Loucy (cell line): ENCODE measurements around the gene SLC9A4.

Experiments
- H2AFZ ChIP-seq: fragments of 200-600 bp; sonication (generic); 2 replicates; pipeline ENCODE4 v1.6.0; 2016; ENCODE audit warnings: antibody characterized with exemption, mild to moderate bottlenecking, low read length, moderate library complexity
- H3F3A ChIP-seq: fragments of 200-600 bp; 2 replicates; pipeline ENCODE4 v1.6.0; 2016; ENCODE audit warnings: antibody characterized with exemption, low read depth, mild to moderate bottlenecking
- H3K27me3 ChIP-seq: fragments of 200-600 bp; sonication (generic); 2 replicates; pipeline ENCODE4 v1.6.1; 2014; ENCODE audit warnings: low read length, mild to moderate bottlenecking; ENCODE audit not compliant: insufficient read depth, poor library complexity, severe bottlenecking
- H3K36me3 ChIP-seq: fragments of 200-600 bp; sonication (generic); 2 replicates; pipeline ENCODE4 v1.6.1; 2016; ENCODE audit warnings: low read length; ENCODE audit not compliant: insufficient read depth
- H3K4me1 ChIP-seq: fragments of 200-600 bp; sonication (generic); 2 replicates; pipeline ENCODE4 v1.5.1; 2014; ENCODE audit warnings: low read length, mild to moderate bottlenecking; ENCODE audit not compliant: insufficient read depth, poor library complexity, severe bottlenecking
- H3K4me2 ChIP-seq: fragments of 200-600 bp; sonication (generic); 2 replicates; pipeline ENCODE4 v1.6.0; 2014; ENCODE audit warnings: antibody characterized with exemption, low read length, low read depth, mild to moderate bottlenecking; ENCODE audit not compliant: poor library complexity, severe bottlenecking
- H3K4me3 ChIP-seq: fragments of 200-600 bp; sonication (generic); 2 replicates; pipeline ENCODE4 v1.5.1; 2014; ENCODE audit warnings: low read length, mild to moderate bottlenecking, mixed read lengths; ENCODE audit not compliant: poor library complexity, severe bottlenecking
- H3K79me2 ChIP-seq: fragments of 200-600 bp; sonication (generic); 2 replicates; pipeline ENCODE4 v1.6.1; 2014; ENCODE audit warnings: low read length; ENCODE audit not compliant: insufficient read depth
- H3K9ac ChIP-seq: fragments of 200-600 bp; sonication (generic); 2 replicates; pipeline ENCODE4 v1.6.0; 2014; ENCODE audit warnings: mild to moderate bottlenecking, low read depth, low read length, moderate library complexity; ENCODE audit not compliant: poor library complexity, severe bottlenecking
- H3K9me2 ChIP-seq: fragments of 200-600 bp; sonication (generic); replicated peaks from 2 replicates; pipeline ENCODE4 v1.6.1; 2016; ENCODE audit warnings: low read depth, low read length, mixed read lengths
- H3K9me3 ChIP-seq: fragments of 200-600 bp; sonication (generic); 2 replicates; pipeline ENCODE4 v1.6.1; 2014; ENCODE audit warnings: mild to moderate bottlenecking, antibody characterized with exemption, low read length, low read depth; ENCODE audit not compliant: insufficient read depth
- H4K20me1 ChIP-seq: fragments of 200-600 bp; sonication (generic); 2 replicates; pipeline ENCODE4 v1.6.0; 2014; ENCODE audit warnings: antibody characterized with exemption, low read length, mild to moderate bottlenecking; ENCODE audit not compliant: insufficient read depth, poor library complexity, severe bottlenecking
- CTCF ChIP-seq: fragments of 200-600 bp; sonication (generic); conservative IDR thresholded peaks from 2 replicates; pipeline ENCODE4 v1.5.1; 2014; ENCODE audit warnings: mild to moderate bottlenecking, antibody characterized with exemption, low read length
- EZH2phosphoT487 ChIP-seq: fragments of 200-600 bp; IDR thresholded peaks from 2 replicates; pipeline ENCODE4 v1.6.1; 2018; ENCODE audit warnings: antibody characterized with exemption, mild to moderate bottlenecking, moderate library complexity, borderline replicate concordance

SLC9A4 gene

GRCh38 chr2:102460467-102460866, 12.6 kb upstream of the SLC9A4 start:
- Histone ChIP-seq H4K20me1 (no peaks in the 10 kb centered on the region), H2AFZ (no peak overlapping the region), H3K4me2 (no peak overlapping the region), H3K9me3 (0 out of 2 replicates have a peak, but pooled peaks cover 3% of the 10 kb centered on the region), H3K9ac (no peak overlapping the region), H3F3A (no peaks in the 10 kb centered on the region), H3K4me1 (no peaks in the 10 kb centered on the region), H3K79me2 (no peaks in the 10 kb centered on the region), H3K36me3 (no peaks in the 10 kb centered on the region), H3K27me3 (no peaks in the 10 kb centered on the region), H3K4me3 (no peak overlapping the region), H3K9me2 (no peaks in the 10 kb centered on the region)
- TF ChIP-seq EZH2phosphoT487 (no peak), CTCF (peak; percentile 37; the same call in 1 of the 2 replicates)

GRCh38 chr2:102461188-102461587, 11.8 kb upstream of the SLC9A4 start:
- Histone ChIP-seq H3F3A (no peaks in the 10 kb centered on the region), H3K4me3 (no peak overlapping the region), H3K79me2 (no peaks in the 10 kb centered on the region), H3K9me2 (no peaks in the 10 kb centered on the region), H4K20me1 (no peaks in the 10 kb centered on the region), H3K9ac (no peak overlapping the region), H3K4me2 (no peak overlapping the region), H3K36me3 (no peaks in the 10 kb centered on the region), H3K4me1 (no peaks in the 10 kb centered on the region), H3K9me3 (no peaks in the 10 kb centered on the region), H2AFZ (no peak overlapping the region), H3K27me3 (no peaks in the 10 kb centered on the region)
- TF ChIP-seq EZH2phosphoT487 (no peak), CTCF (no peak)

- Histone ChIP-seq H3K4me1 (no peaks in the 10 kb centered on the region), H3K4me3 (no peak overlapping the region), H3K4me2 (no peak overlapping the region), H3K9ac (no peak overlapping the region), H3K36me3 (no peaks in the 10 kb centered on the region), H3F3A (no peaks in the 10 kb centered on the region), H4K20me1 (no peaks in the 10 kb centered on the region), H3K79me2 (no peaks in the 10 kb centered on the region), H3K27me3 (no peaks in the 10 kb centered on the region), H2AFZ (no peak overlapping the region), H3K9me3 (no peaks in the 10 kb centered on the region), H3K9me2 (no peaks in the 10 kb centered on the region)
- TF ChIP-seq EZH2phosphoT487 = no peak
- TF ChIP-seq CTCF = no peak
Measured at GRCh38 chr2:102463160-102463559, 9.9 kb upstream of the SLC9A4 start.
